ENCODE measurements around the gene ALG9.

GRCh38 chr11:111836162-111836561, 35.2 kb downstream of the ALG9 start:
- TF ChIP-seq POLR2AphosphoS5 (IDR thresholded peaks at IDR 0.05) (no peak), CTCF (IDR thresholded peaks at IDR 0.05 in 8 of 11, conservative IDR thresholded peaks at IDR 0.05 in 3 of 11) (no peak)

All from spleen (tissue), 7 donors.